Stimulated activated CD8-positive, alpha-beta memory T cell treated with anti-CD3 and anti-CD28 coated beads, Interleukin-2, amount 100 ng/mL, for 48 hours (primary cell): Measurements from ENCODE around the gene COX18.

Source experiments
- DNase-seq, 2 donors: peaks; one replicate each; pipeline ENCODE4 v3.0.0-alpha.2; 2020; ENCODE audit warnings: low read depth in 2 of 2

The COX18 gene

DNA sequence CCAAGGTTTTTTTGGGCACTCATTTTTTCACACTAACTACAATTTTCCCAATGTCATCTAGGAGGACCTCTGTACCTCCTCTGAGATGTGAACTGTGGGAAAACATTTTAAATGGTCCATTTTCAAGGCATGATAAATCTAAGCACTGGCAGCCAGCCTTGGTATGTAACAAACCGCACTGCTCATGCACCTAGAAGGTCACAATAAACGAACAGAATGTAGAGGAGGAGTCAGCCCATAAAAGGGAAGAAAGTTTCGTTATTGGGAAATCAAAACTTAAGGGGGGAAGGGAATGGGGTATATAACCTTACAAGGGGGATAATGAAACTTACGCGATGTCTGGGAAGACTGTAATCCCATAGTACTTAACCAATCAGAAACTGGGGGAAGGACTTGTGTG lies 16.4 kb downstream of the COX18 start:
- no peak for DNase-seq

- no peak for DNase-seq
Observed at GRCh38 chr4:73051625-73052024, 17.9 kb downstream of the COX18 start.

- no peak for DNase-seq
Observed at GRCh38 chr4:73045879-73046278, 23.6 kb downstream of the COX18 start.

- no peak for DNase-seq
Observed at GRCh38 chr4:73037057-73037456, 32.5 kb downstream of the COX18 start.

DNA sequence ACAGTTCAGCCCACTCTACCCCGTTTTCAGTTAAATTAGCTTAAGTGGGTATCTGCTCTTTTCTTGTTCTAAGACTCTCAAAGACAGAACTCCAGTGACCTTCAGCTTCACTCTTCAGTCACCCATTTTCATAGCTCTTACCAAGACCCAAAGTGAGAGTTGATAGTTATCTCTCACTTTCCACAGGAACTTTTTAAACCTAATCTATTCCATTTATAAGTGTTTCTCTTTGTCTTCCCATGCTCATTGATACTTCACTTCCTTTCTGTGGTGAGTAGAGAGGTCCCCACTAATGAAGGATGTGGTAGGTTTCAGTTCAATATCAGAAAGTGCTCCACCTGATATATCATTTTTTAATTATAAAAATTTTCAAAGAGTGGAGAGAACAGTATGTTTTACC lies 33.4 kb downstream of the COX18 start:
- DNase-seq = no peak

GRCh38 chr4:73034896-73035295 lies 34.6 kb downstream of the COX18 start:
- DNase-seq = no peak

DNA sequence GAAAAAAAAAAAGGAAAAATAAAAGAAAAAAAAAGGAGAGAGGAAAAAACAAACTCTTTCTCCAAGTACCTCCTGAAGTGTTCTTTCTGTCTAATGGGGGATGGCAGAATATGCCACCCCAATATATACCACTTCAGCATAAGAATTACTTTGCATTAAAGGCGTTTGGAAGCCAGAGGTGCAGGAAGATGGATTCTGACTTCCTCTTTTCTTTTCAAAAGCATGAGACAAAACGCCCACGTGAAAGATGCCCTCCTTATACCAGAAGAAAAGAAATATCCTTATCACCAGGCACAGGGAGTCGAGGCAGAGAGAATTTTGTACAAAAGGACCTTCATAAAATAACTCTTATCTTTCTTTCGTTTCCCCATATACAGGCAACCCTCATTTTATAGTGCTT lies 40.9 kb downstream of the COX18 start:
- DNase-seq = no peak

DNA sequence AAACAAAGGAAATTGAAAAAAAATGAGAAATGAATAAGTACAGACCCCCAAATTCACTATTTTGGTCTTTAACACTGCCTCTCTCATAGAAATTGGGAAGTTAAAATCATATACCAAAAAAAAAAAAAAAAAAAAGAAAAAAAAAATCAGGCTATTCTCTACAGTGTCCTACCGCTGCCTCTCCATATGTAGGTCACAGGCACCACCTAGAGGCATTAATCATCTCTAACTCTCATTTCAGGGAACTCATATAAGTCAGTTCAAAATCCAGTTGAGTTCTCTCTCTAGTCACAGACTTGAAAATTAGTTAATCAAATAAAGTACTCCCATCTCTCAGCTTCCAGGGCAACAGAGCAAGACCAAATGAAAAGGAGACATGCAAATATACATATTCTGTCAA lies 47.9 kb downstream of the COX18 start:
- DNase-seq = no peak

DNA sequence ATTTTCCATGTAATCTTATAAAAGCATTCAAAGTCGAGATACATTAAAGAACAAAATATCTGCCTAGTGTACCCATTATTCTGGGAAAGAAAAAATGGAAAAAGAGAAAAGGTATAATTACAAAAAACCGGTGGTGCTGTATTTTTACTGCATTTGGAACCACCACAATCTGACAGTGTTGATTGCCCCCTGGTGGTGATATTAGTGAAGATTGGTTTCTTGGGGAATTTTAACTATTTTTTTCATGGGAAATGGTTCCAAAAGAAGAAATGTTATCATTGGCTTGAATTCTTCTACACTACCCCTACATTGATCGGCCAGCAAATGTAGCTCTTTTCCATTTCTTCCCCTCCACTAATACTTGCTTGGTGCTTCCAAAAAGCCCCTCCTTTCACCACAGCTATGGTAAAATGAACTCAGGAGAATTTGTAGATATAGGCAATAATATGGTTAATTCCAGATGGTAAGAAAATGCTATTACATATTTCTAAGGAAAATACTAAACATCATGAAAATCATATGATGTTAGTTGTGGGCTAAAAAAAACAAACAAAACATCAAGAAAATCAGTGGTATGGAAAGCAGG lies 50.0 kb downstream of the COX18 start:
- no peak for DNase-seq

DNA sequence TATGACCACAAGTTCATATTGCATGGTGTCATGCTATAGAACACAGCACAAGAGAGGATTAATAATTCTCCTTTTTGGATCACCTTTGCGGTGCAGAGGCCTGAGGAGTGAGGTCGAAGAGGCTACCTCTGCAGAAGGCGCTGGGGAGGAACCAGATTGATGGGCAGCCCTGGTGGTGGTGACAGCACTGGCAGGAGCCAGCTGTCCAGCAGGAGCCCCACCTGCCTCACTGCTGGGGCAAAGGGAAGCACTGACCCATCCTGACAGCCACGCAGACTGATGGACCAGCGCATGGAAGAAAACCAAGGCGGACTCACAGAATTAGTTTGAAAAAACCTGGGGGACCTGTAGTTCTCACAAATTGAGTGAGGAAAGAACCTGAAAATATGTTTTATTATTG lies 50.9 kb downstream of the COX18 start:
- no peak for DNase-seq

DNA sequence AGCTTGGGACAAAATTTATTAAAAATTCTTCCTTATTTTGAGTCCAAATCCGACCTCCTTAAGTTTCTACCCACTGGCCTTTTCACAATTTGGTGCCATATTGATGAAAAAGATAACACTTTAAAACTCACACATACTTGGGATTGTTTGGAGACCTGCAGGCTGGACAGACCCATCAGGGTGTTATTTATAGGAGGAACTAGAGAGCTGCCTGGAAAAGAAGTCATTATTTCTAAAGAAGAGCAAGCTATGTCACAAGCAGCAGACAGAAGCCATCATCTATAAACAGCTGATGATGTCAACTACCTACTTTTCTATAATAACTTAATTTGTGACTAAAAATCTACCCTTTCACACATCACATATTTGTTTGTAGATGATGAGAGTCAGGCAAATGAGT lies 56.2 kb downstream of the COX18 start:
- DNase-seq = no peak

DNA sequence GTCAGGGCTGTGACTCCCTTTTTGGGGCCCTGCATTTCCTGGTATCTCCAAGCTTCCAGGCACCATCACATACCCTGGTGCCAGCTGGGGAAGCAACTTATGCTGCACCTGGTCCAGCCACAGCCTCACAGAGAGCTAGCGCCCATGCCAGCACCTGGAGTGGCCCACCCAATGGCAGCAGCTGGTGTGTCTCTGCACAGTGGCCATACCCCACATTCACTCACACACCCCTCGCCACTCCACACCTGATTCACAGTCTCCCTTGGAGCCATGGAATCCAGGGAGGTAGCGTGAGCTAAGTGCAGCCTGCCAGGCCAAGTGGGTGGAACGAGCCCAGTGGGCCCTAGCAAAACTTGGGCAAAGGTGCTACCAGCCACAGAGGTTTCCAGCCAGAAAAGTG lies 56.8 kb downstream of the COX18 start:
- DNase-seq = no peak

DNA sequence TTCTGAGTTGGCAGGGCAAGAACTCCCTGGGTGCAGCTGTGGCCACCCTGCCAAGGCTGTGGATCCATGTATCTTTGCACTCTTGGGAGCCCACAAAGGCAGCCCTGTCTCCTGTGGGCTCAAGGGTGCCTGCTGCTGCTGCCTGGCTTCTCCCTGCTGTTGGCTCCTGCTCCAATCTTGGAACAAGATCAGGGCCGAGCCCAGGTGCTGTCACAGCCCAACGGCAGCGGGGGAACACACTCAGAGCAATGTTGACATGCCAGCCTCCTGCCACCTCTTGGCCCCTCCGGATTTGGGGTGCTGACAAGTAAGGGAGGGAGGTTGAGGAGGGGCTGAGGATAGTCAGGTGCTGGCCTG lies 57.9 kb downstream of the COX18 start:
- no peak for DNase-seq

DNA sequence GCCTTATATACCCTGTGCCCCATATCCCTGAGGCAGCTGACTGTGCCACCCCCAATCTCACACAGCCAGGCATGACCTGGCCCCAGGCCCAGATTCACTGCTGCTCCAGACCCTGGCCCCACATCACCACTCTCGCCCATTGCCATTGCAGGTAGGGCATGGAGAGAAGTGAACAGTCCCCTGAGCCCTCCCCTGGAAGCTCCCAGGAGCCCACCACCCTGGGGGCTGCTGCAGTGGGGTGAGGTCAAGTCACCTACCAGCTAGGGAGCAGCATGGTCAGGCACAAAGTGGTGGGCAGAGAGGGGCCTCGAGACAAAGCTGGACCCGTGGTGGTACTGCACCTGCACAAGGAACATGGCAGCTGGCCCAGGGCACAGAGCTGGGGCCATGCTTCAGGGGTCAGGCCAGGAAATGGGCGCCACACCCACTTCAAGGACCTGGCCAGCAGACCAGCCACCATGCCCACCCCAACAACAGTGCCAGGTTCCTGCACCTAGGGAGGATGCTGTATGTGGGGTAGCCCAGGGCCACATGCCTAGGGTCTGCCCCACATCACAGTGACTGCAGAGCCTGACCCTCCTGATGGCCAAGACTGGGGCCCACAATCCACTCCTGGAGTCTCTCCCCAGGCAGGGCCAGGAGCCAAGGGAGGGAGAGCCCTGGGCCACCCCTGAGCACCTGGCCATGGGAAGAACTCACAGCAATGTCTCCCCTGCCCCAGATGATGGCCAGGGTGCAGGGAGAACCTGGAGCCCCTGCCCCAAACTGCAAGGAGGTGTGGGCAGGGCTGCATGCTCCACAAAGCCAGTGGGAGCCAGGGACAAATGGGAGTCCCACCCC lies 58.5 kb downstream of the COX18 start:
- no peak for DNase-seq

GRCh38 chr4:73007526-73008100 lies 61.9 kb downstream of the COX18 start:
- no peak for DNase-seq

DNA sequence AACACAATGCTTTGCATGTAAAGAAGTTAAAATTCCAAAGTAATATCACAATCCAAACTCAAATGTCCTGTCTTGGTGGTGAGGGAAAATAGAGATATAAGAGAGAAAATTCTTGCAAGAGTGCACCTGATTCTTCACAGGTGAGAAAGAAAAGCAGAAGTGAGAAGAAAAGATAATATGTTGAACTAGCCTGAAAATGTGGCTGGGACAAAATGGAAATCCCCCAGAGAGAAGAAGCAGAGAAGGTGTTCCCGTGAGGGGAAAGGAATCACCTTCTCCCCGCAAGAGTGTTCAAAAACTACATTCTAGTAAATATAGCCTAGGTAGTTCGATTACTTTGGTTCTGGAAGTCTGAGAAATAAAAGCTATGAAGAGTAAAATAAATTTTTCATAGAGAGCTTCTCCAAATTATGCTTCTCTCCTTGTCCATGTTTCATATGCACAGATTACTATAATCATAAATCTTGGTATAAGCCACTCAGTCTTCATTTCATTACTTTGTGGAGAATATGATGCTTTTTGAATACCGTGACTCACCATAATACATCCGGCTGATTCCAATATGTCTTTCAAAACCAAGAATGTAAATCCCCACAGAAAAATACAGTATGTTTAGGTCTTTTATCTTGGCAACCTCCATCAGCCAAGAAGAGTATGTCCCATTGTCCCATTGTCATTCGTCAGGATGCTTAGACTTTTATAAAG lies 63.1 kb downstream of the COX18 start:
- DNase-seq = no peak

GRCh38 chr4:73005514-73005913 lies 64.0 kb downstream of the COX18 start:
- no peak for DNase-seq
